MM.1S (cell line): ENCODE measurements around the gene MYO1G.
"Not testable (repeated sequence)": the region's sequence is repeated elsewhere in the genome, so short reads cannot be mapped to it uniquely, and the experiment has no call there.

Experiments used
- DNase-seq: peaks from one replicate; pipeline ENCODE4 v3.0.0-alpha.2; 2015
- H2AFZ ChIP-seq: fragments of 300-600 bp; sonication (generic); 2 replicates; pipeline ENCODE4 v1.6.0; 2016; ENCODE audit warnings: antibody characterized with exemption, low read length
- H3F3A ChIP-seq: fragments of 300-600 bp; sonication (generic); 2 replicates; pipeline ENCODE4 v1.6.1; 2016; ENCODE audit warnings: mild to moderate bottlenecking, antibody characterized with exemption, low read length, moderate library complexity, mixed read lengths; ENCODE audit not compliant: insufficient read depth
- H3K27ac ChIP-seq: fragments of 300-600 bp; sonication (generic); 2 replicates; pipeline ENCODE4 v1.5.1; 2016; ENCODE audit warnings: mild to moderate bottlenecking, low read length
- H3K27me3 ChIP-seq: fragments of 300-600 bp; sonication (generic); replicated peaks from 2 replicates; pipeline ENCODE4 v1.6.0; 2016; ENCODE audit warnings: low read length; ENCODE audit not compliant: insufficient read depth
- H3K36me3 ChIP-seq: fragments of 300-600 bp; sonication (generic); replicated peaks from 2 replicates; pipeline ENCODE4 v1.6.1; 2016; ENCODE audit warnings: mild to moderate bottlenecking, low read length, mixed read lengths; ENCODE audit not compliant: insufficient read depth
- H3K4me1 ChIP-seq: fragments of 300-600 bp; sonication (generic); 2 replicates; pipeline ENCODE4 v1.6.1; 2016; ENCODE audit warnings: low read length, mixed read lengths
- H3K4me2 ChIP-seq: fragments of 300-600 bp; sonication (generic); 2 replicates; pipeline ENCODE4 v1.6.0; 2016; ENCODE audit warnings: low read depth, low read length
- H3K4me3 ChIP-seq: fragments of 300-600 bp; sonication (generic); 2 replicates; pipeline ENCODE4 v1.5.1; 2016; ENCODE audit warnings: low read length, mixed read lengths
- H3K79me2 ChIP-seq: fragments of 300-600 bp; sonication (generic); 2 replicates; pipeline ENCODE4 v1.6.1; 2016; ENCODE audit warnings: mixed run types, low read length, mixed read lengths
- H3K9ac ChIP-seq: fragments of 300-600 bp; sonication (generic); 2 replicates; pipeline ENCODE4 v1.6.1; 2016; ENCODE audit warnings: low read length, mixed read lengths
- H3K9me2 ChIP-seq: fragments of 300-600 bp; sonication (generic); replicated peaks from 2 replicates; pipeline ENCODE4 v1.6.1; 2016; ENCODE audit warnings: mild to moderate bottlenecking, low read length, mixed read lengths; ENCODE audit not compliant: insufficient read depth
- H3K9me3 ChIP-seq: fragments of 300-600 bp; sonication (generic); replicated peaks from 2 replicates; pipeline ENCODE4 v1.6.1; 2016; ENCODE audit warnings: mild to moderate bottlenecking, low read length, mixed read lengths; ENCODE audit not compliant: insufficient read depth
- H4K20me1 ChIP-seq: fragments of 300-600 bp; sonication (generic); 2 replicates; pipeline ENCODE4 v1.6.1; 2016; ENCODE audit warnings: mild to moderate bottlenecking, low read length, moderate library complexity, mixed read lengths; ENCODE audit not compliant: insufficient read depth
- EZH2 ChIP-seq: fragments of 300-600 bp; sonication (generic); optimal IDR thresholded peaks from 2 replicates; pipeline ENCODE3; 2017; ENCODE audit warnings: low read depth, mild to moderate bottlenecking, antibody characterized with exemption, low read length, mixed read lengths
- EZH2phosphoT487 ChIP-seq: fragments of 300-600 bp; sonication (generic); IDR thresholded peaks from 2 replicates; pipeline ENCODE4 v1.6.1; 2018; ENCODE audit warnings: antibody characterized with exemption, low read length
- TF ChIP-seq, protein P1 (sequence below): fragments of 300-600 bp; sonication (generic); IDR thresholded peaks from 2 replicates; pipeline ENCODE4 v1.5.1; 2016; ENCODE audit warnings: antibody characterized with exemption, low read length, mixed read lengths

MYO1G gene

GRCh38 chr7:45026984-45027773 lies 48.4 kb upstream of the MYO1G start:
- Histone ChIP-seq H3K27ac (peak overlapping the region; percentile 96), H3K9ac (peak overlapping the region; percentile 59), H4K20me1 (0 out of 2 replicates have a peak, but pooled peaks cover 6% of the 10 kb centered on the region), H3F3A (peaks cover 26% of the 10 kb centered on the region), H3K27me3 (no peaks in the 10 kb centered on the region), H3K4me1 (peaks cover 51% of the 10 kb centered on the region), H3K36me3 (no peaks in the 10 kb centered on the region; the same call in 1 of the 2 replicates), H3K79me2 (peaks cover 91% of the 10 kb centered on the region), H3K4me2 (peak overlapping the region; percentile 92), H3K9me2 (no peaks in the 10 kb centered on the region), H3K4me3 (peak overlapping the region; percentile 60), H2AFZ (0 out of 2 replicates have a peak overlapping the region, but pooled peaks have one; percentile 1), H3K9me3 (no peaks in the 10 kb centered on the region)
- DNase-seq = peak; percentile 85
- TF ChIP-seq, protein P1, sequence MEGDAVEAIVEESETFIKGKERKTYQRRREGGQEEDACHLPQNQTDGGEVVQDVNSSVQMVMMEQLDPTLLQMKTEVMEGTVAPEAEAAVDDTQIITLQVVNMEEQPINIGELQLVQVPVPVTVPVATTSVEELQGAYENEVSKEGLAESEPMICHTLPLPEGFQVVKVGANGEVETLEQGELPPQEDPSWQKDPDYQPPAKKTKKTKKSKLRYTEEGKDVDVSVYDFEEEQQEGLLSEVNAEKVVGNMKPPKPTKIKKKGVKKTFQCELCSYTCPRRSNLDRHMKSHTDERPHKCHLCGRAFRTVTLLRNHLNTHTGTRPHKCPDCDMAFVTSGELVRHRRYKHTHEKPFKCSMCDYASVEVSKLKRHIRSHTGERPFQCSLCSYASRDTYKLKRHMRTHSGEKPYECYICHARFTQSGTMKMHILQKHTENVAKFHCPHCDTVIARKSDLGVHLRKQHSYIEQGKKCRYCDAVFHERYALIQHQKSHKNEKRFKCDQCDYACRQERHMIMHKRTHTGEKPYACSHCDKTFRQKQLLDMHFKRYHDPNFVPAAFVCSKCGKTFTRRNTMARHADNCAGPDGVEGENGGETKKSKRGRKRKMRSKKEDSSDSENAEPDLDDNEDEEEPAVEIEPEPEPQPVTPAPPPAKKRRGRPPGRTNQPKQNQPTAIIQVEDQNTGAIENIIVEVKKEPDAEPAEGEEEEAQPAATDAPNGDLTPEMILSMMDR = no peak
- TF ChIP-seq EZH2phosphoT487 = no peak
- TF ChIP-seq EZH2 = no peak

DNA sequence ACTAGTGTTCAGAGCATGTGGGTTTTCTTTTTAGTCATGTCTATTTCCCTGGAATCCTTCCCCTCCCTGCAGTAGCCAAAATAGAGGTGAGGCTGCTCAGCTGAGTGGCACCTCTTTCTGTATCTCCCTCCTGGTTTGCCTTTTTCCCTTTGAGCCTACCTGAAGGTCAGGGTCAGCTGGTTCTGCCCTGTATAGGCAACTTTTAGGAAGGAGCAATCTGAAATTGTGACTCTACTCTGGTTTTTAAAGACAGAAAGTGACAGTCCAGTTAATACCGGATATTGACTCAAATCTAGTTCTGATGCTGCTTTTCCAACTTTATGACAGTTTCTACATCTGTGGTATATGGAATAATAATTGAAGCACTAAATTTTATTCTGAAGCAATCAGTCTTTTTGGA lies 47.2 kb upstream of the MYO1G start:
- Histone ChIP-seq H3K4me1 (peaks cover 51% of the 10 kb centered on the region), H3F3A (peaks cover 26% of the 10 kb centered on the region), H3K9me3 (no peaks in the 10 kb centered on the region), H3K4me3 (0 out of 2 replicates have a peak overlapping the region, but pooled peaks have one; percentile 9), H4K20me1 (no peaks in the 10 kb centered on the region), H3K27ac (peak overlapping the region; percentile 96; the same call in 1 of the 2 replicates), H3K4me2 (peak overlapping the region; percentile 92), H3K79me2 (peaks cover 90% of the 10 kb centered on the region), H3K27me3 (no peaks in the 10 kb centered on the region), H3K36me3 (no peaks in the 10 kb centered on the region; the same call in 1 of the 2 replicates), H3K9me2 (no peaks in the 10 kb centered on the region), H3K9ac (peak overlapping the region; percentile 2; the same call in 1 of the 2 replicates), H2AFZ (no peak overlapping the region)
- TF ChIP-seq EZH2 (no peak), EZH2phosphoT487 (no peak)
- TF ChIP-seq, protein P1 = no peak
- DNase-seq = no peak

DNA sequence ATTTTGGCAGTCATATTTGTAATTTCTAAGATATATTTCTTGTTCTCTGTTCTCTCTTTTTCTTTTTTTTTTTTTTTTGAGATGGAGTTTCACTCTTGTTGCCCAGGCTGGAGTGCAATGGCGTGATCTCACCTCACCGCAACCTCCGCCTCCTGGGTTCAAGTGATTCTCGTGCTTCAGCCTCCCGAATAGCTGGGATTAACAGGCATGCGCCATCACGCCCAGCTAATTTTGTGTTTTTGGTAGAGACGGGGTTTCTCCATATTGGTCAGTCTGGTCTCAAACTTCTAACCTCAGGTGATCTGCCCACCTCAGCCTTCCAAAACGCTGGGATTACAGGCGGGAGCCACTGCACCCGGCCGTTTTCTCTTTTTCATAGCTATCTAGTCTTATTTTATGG lies 46.7 kb upstream of the MYO1G start:
- H3K27me3 ChIP-seq, DNase-seq, H2AFZ ChIP-seq, H4K20me1 ChIP-seq, H3K9me3 ChIP-seq, H3K9ac ChIP-seq, H3K36me3 ChIP-seq, H3K9me2 ChIP-seq: not testable (repeated sequence)
- Histone ChIP-seq H3K27ac (peak overlapping the region; percentile 96; the same call in 1 of the 2 replicates), H3K79me2 (peaks cover 90% of the 10 kb centered on the region), H3K4me1 (peaks cover 51% of the 10 kb centered on the region), H3K4me2 (peak overlapping the region; percentile 92), H3F3A (peaks cover 26% of the 10 kb centered on the region), H3K4me3 (0 out of 2 replicates have a peak overlapping the region, but pooled peaks have one; percentile 9)
